DMS 273 treated with DMSO at 0.1 percent for 48 hours (cell line): ENCODE results near the gene CT55.
"Not testable (repeated sequence)": the region's sequence is repeated elsewhere in the genome, so short reads cannot be mapped to it uniquely, and the experiment has no call there.

Experiments
- DNase-seq: peaks from one replicate; lab custom pipeline; 2025; lab: John Stamatoyannopoulos, UW

Gene CT55

GRCh38 chrX:135170877-135171519 lies at the start of gene CT55:
TSS of gene CT55 (minus strand) at chrX:135171398. CDS start at chrX:135171171, 227 bp downstream.
- no peak for DNase-seq

- no peak for DNase-seq
These were observed 42.1 kb upstream of the CT55 start for GRCh38 chrX:135213200-135213844.

DNA sequence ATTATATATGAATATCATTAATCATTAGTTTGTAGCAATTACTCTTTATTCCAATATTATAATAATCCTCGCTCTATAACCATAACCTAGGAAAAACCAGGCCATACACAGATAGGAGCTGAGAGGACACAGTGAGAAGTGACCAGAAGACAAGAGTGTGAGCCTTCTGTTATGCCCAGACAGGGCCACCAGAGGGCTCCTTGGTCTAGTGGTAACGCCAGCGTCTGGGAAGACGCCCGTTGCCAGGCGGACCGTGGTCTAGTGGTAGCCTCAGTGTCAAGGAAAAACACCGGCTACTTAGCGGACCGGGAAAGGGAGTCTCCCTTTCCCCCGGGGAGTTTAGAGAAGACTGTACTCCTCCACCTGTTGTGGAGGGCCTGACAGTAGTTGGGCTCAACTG lies 35.2 kb upstream of the CT55 start:
- DNase-seq: not testable (repeated sequence)

DNA sequence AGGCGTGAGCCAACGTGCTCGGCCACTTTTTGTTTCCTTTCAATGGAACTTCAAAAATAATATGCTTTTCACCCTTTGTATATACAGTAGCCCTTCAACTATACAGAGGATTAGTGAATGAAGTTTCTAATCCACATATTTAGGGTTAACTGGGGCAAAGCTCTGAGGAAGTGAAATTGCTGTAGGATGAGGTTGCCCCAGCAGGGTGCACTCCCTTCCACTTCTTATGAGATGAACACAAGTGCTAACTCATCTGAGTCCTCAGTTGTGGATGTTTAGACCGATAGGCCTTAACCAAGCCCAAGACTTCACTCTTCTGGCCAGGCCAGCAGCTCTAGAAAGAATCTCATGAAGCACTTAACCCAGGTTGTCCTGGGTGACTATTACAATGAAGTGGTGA lies 29.1 kb upstream of the CT55 start:
- no peak for DNase-seq

- no peak for DNase-seq
These were observed 23.5 kb upstream of the CT55 start for GRCh38 chrX:135194684-135195083.

- DNase-seq: no peak
These were observed 22.5 kb upstream of the CT55 start for GRCh38 chrX:135193740-135194139.

- DNase-seq: no peak
These were observed 20.6 kb upstream of the CT55 start for GRCh38 chrX:135191838-135192237.

DNA sequence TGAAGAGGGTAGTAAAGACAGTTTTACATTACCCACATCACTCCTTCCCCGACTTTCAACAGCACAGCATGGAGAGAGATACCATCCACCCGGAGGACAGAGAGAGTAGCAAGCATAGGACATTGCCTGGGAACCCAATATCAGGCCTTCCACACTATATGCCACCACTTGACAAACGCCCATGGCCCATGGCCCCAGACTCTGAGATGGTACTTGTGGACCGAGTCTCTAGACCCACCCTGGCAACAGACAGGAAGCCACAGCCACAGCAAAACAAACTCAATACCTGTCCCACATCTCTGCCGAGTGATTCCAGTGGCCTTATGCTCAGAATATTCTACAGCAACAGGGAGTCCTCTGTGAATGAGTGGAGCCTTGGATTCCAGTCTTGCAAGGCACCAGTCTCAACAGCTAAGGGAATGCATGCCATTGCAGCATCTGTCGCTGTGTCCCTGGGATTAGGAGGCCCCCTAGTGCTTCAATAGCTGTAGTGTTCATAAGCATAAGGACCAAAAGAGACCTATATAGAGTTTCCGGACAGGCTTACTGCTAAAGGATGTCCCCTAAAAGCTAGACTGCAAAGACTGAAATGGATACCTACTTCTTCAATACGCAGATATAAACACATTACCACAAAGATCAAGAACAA lies 14.7 kb upstream of the CT55 start:
- DNase-seq: peak; percentile 8

GRCh38 chrX:135178636-135179035 lies 7.4 kb upstream of the CT55 start:
- no peak for DNase-seq

GRCh38 chrX:135170468-135170867 lies 730 bp downstream of the CT55 start:
- DNase-seq: no peak

GRCh38 chrX:135169534-135169933 lies 1.7 kb downstream of the CT55 start:
- DNase-seq: not testable (repeated sequence)

GRCh38 chrX:135168486-135168885 lies 2.7 kb downstream of the CT55 start:
- DNase-seq: no peak

DNA sequence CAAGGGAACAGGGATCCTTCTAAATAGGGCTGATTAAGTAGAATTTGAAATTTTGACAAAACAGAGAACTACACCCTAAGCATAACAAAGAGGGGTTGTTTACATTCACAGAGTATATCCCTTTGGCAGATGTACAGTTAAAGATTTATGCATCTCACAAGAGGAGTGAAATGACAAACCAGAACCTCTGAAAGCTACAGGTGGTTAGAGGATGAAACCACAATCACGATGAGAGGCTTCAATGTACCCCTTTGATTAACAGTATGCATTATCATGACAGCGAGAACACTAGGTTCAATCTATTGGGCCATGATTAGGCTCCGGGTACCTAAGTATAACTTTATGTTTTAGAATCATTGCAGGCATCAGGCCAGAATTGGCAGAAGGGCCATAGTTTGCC lies 16.5 kb downstream of the CT55 start:
- DNase-seq: not testable (repeated sequence)

DNA sequence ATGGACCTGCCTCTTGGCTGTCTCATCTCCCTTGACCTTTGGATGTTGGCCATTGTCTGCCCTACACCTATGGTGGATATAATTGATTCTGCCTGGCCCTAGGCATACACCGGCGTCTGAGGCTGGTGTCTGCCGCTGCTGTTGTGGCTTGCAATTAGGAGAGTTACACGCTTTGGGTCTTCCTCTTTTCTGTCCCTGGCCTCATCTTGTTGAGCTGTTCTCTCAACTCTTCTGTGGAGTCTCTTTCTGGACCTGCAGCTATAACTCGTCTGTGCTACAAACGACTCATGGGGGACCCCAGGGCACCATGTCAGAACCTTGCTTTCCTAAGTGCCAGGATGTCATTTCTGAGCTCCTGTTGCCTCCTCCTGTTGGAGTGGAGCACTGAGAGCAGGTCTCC lies 45.1 kb downstream of the CT55 start:
- not testable (repeated sequence) for DNase-seq

DNA sequence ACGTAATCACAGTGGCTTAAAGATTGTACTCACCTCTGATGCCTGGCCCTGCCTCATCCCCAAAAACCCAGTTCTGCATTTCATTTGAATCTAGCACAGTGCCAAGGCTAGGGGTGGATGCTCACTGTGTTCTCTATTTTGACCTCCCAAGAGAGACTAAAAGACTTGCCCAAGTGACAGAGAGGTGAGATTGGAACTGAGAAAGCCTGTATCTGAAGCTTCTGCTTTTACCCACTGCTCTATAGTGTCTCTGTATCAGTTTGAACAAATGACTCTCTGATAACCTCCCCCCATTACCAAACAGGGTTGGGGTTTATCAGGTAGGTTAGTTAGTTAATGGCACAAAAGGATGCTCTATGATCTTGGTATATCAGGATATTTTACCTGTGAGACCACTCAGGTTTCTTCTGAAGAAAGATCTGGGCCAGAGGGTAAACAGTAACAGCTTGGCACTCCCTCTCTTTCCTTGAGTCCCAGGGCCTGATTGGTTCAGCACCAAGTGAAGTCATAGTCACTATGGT lies 51.1 kb downstream of the CT55 start, which contains the start of gene ETDB:
TSS of gene ETDB (minus strand) at position 471 of the 521 bp plus-strand sequence. CDS start 1,265 bp downstream, outside the sequence.
- not testable (repeated sequence) for DNase-seq

DNA sequence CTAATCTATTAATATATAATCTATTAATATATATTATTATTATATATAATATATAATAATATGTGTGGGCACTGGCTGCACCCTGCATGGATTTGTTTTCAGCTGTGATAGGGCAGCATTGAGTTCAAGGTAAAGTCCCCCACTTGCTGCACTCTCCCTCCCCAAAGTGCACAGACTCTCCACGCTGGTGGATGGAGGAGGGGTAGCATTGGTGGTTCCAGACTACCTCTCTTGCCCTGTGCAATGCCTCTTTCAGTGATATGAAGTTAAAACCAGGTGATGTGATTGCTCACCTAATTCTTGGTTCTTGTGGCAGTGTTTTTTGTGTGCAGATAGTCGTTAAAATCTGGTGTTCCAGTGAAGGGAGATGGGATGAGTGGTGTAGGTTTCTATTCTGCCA lies 55.1 kb downstream of the CT55 start:
- DNase-seq: not testable (repeated sequence)

DNA sequence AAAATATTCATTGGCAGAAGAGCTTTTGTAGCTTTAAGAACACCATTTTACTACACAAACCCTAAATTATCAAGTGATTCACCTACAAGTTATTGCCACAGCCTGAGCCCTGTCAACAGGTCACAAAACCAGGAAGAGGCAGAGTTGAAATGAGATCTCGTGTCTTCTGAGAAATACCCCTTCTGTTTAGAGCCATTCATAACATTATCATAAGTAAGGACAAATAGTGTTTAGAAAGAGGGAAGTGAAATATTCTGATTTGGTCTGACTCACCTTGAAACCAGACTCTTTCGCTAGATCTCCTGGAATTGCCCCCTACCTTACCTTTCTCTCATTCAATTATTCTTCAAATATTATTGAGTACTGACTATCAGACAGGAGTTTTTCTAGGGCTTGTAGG lies 56.8 kb downstream of the CT55 start:
- DNase-seq: no peak

DNA sequence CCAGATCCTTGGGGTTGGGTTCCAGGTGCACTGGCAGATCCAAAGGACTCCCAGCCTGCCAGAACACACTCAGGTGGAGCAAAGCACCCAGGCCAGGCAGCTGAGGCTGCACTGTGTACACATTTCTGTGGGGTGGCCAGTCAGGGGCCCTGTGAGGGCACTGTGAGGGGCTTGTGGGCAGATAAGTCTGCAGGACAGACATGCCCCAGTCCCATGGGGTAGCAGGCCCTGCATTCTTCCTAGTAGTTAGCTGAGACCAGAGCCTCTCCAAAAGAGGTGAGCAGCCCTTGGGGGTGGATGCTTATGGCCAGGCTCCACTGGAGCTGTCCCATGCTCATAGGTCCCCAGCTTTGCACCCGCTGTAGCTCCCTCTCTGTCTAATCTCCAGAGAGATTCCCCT lies 58.5 kb downstream of the CT55 start:
- DNase-seq: no peak

DNA sequence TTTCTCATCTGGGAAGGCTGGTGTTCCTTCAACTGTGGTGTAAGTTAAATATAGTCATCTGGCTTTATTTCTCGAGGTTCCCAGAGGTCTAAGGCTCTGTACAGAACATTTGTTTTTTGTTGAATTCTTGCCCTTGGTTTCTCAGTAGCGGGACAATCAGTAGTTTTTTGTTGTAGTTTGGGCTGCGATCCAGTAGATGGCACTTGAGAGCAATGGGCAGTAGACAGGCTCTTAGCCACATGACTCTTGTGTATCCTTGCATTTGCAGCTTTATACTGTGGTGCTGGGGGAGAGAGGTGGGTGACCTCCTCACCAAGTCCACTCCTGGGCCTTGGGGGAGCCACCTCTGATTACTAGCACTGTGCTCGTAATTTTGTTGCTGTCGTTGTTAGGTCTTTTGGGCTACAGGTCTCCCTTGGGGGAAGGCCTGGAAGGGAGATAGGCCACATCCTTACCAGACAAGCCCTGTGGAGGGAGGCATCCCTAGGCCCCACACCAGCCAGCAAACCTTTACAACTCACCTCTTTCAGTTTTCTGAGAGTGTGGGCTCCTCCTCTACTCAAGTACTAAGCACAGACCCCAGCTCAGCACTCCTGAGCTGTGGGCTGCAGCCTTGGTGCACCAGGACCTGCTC lies 59.0 kb downstream of the CT55 start:
- DNase-seq: no peak

DNA sequence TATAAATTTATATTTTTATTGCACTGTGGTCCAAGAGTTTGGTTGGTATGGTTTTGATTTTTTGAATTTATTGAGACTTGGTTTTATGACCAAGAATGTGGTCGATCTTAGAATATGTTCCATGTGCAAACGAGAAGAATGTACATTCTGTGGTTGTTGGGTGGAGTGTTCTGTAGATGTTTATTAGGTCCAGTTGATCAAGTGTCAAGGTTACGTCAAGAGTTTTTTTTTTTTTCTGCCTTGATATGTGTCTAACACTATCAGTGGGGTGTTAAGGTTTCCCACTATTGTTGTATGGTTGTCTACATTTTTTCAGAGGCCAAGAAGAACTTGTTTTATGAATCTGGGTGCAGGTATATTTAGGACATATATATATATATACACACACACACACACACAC lies 61.6 kb downstream of the CT55 start:
- DNase-seq: no peak
